PC-9 (cell line): Measurements from ENCODE around the gene OR5AP2. TPM values are rescaled to one million over a fixed set of nuclear protein-coding genes. Genes with fewer than 3 reads are reported as not detected.

ENCODE experiments used
- total RNA-seq: library from RNA; stranded (reverse); gene quantifications from 2 replicates; pipeline ENCODE4 v1.2.3, GENCODE V29; 2021

Gene OR5AP2
- total RNA-seq, 1 experiment from 2014 or later = not detected

Other genes with a start within 250 kb of the OR5AP2 start
- not detected in 2 replicates for gene OR5AL1, start 229.7 kb downstream of the OR5AP2 start, total RNA-seq
- gene OR5M3, start 169.1 kb downstream of the OR5AP2 start, total RNA-seq = not detected in 2 replicates
- not detected in 2 replicates for gene OR5M8, start 151.1 kb downstream of the OR5AP2 start, total RNA-seq
- not detected in 2 replicates for gene OR5M11, start 99.2 kb downstream of the OR5AP2 start, total RNA-seq
- gene OR5M10, start 64.7 kb downstream of the OR5AP2 start, total RNA-seq = not detected in 2 replicates
- not detected in 2 replicates for gene OR5M1, start 27.6 kb downstream of the OR5AP2 start, total RNA-seq
- not detected in 2 replicates for gene OR5AR1, start 21.2 kb upstream of the OR5AP2 start, total RNA-seq
- not detected in 2 replicates for gene OR9G1, start 56.7 kb upstream of the OR5AP2 start, total RNA-seq
- gene OR9G4, start 106.3 kb upstream of the OR5AP2 start, total RNA-seq = not detected in 2 replicates